Astrocyte (in vitro differentiated cells and primary cell): Measurements from ENCODE around the gene CDC42BPG. TPM values are rescaled to one million over a fixed set of nuclear protein-coding genes. Genes with fewer than 3 reads are reported as not detected.

Source experiments
- DNase-seq: peaks from one replicate; pipeline ENCODE4 v3.0.0-alpha.2; 2010; ENCODE audit warnings: low read depth
- FAIRE-seq: peaks from 2 replicates; lab custom pipeline; 2011; peaks lifted over from hg19 to GRCh38; lab: Jason Lieb, UNC
- H2AFZ ChIP-seq: 2 replicates; pipeline ENCODE4 v1.6.0; 2012; ENCODE audit warnings: low read depth, low read length, inconsistent platforms
- H3K27ac ChIP-seq: 2 replicates; pipeline ENCODE4 v1.5.1; 2011; ENCODE audit warnings: low read depth, low read length, inconsistent platforms
- H3K27me3 ChIP-seq: 2 replicates; pipeline ENCODE4 v1.6.0; 2011; ENCODE audit warnings: low read length, inconsistent platforms; ENCODE audit not compliant: insufficient read depth
- H3K36me3 ChIP-seq: 2 replicates; pipeline ENCODE4 v1.5.1; 2011; ENCODE audit warnings: low read length, inconsistent platforms; ENCODE audit not compliant: insufficient read depth
- H3K4me1 ChIP-seq: 2 replicates; pipeline ENCODE4 v1.5.1; 2011; ENCODE audit warnings: low read length, inconsistent platforms; ENCODE audit not compliant: insufficient read depth
- H3K4me2 ChIP-seq: 2 replicates; pipeline ENCODE4 v1.6.0; 2012; ENCODE audit warnings: low read length, inconsistent platforms
- H3K4me3 ChIP-seq: 2 replicates; pipeline ENCODE4 v1.5.1; 2011; ENCODE audit warnings: low read depth, mild to moderate bottlenecking, low read length, inconsistent platforms; ENCODE audit not compliant: insufficient read depth
- H3K79me2 ChIP-seq: 2 replicates; pipeline ENCODE4 v1.6.0; 2012; ENCODE audit warnings: mild to moderate bottlenecking, low read length, inconsistent platforms; ENCODE audit not compliant: insufficient read depth
- H3K9ac ChIP-seq: 2 replicates; pipeline ENCODE4 v1.6.0; 2012; ENCODE audit warnings: mild to moderate bottlenecking, low read length, inconsistent platforms
- H3K9me3 ChIP-seq: 2 replicates; pipeline ENCODE4 v1.5.1; 2012; ENCODE audit warnings: low read depth, mild to moderate bottlenecking, low read length, inconsistent platforms; ENCODE audit not compliant: insufficient read depth
- H4K20me1 ChIP-seq: 2 replicates; pipeline ENCODE4 v1.6.0; 2012; ENCODE audit warnings: low read length, inconsistent platforms; ENCODE audit not compliant: insufficient read depth
- H3K27ac Mint-ChIP-seq: one replicate; pipeline ENCODE4 v1.8.0; 2021; ENCODE audit warnings: mild to moderate bottlenecking, mixed read lengths; ENCODE audit not compliant: unreplicated experiment
- H3K27me3 Mint-ChIP-seq: one replicate; pipeline ENCODE4 v1.8.0; 2021; ENCODE audit warnings: low read depth, mixed read lengths; ENCODE audit not compliant: unreplicated experiment
- H3K36me3 Mint-ChIP-seq: one replicate; pipeline ENCODE4 v1.8.0; 2021; ENCODE audit warnings: low read depth, mixed read lengths; ENCODE audit not compliant: unreplicated experiment
- H3K4me1 Mint-ChIP-seq: one replicate; pipeline ENCODE4 v1.8.0; 2021; ENCODE audit warnings: low read depth, mixed read lengths; ENCODE audit not compliant: unreplicated experiment
- H3K4me3 Mint-ChIP-seq: one replicate; pipeline ENCODE4 v1.8.0; 2021; ENCODE audit warnings: mild to moderate bottlenecking, moderate library complexity, mixed read lengths; ENCODE audit not compliant: unreplicated experiment
- H3K9me3 Mint-ChIP-seq: one replicate; pipeline ENCODE4 v1.8.0; 2021; ENCODE audit warnings: mild to moderate bottlenecking, mixed read lengths; ENCODE audit not compliant: unreplicated experiment
- EZH2 ChIP-seq: IDR thresholded peaks from 2 replicates; pipeline ENCODE4 v1.6.1; 2012; ENCODE audit warnings: mild to moderate bottlenecking, low read length, inconsistent platforms; ENCODE audit not compliant: insufficient read depth
- total RNA-seq: library from RNA; stranded (reverse); gene quantifications from 2 replicates; pipeline ENCODE4 v1.2.1, GENCODE V29; 2021
- TF ChIP-seq, protein P1 (sequence below): IDR thresholded peaks from 2 replicates; pipeline ENCODE4 v1.5.1; 2011; ENCODE audit warnings: low read depth, mild to moderate bottlenecking, inconsistent platforms, low read length, moderate library complexity; ENCODE audit not compliant: insufficient read depth

CDC42BPG gene
- total RNA-seq, 1 donor from 2014 or later = 4.6 TPM

DNA sequence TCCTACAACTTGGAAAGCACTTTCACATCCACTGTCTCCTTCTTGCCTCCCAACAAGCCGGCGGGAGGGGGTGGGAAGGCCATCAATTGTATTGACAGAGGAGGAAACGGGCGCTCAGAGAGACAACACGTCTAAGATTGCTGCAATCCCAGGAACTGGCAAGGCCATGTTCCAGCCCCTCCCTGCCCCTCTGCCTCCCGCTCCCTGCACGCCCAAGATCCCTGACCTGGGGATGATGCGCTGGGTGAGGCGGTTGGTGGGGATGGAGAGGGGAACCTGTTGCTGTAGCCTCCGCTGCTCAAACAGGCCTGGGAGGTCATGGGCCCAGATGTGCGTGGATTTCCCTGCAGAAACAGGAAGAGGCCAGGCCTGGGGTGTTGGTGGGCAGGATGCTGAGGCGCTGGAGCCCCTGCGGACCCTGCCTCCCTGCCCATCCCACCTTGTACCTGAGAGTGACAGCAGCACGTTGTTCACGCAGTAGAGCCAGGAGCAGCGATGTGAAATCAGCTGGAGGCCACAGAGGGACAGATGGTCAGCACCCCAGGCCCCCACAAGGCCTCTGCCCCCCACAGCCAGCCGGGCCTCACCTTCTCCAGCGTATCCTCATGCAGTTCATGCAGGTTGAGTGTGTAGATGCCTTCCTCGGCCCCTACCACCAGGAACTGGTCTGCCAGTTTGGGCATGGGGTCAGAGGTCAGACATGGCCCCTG lies 48.3 kb downstream of the CDC42BPG start:
- no peaks in the 10 kb centered on the region for H4K20me1 ChIP-seq
- no peaks in the 10 kb centered on the region for H3K9me3 Mint-ChIP-seq
- no peaks in the 10 kb centered on the region for H3K4me1 ChIP-seq
- no peaks in the 10 kb centered on the region for H3K4me1 Mint-ChIP-seq
- peaks cover 5% of the 10 kb centered on the region for H3K36me3 Mint-ChIP-seq
- H3K27ac Mint-ChIP-seq = no peak overlapping the region
- H3K79me2 ChIP-seq = no peaks in the 10 kb centered on the region
- no peaks in the 10 kb centered on the region for H3K9me3 ChIP-seq
- no peak for TF ChIP-seq EZH2
- TF ChIP-seq, protein P1, sequence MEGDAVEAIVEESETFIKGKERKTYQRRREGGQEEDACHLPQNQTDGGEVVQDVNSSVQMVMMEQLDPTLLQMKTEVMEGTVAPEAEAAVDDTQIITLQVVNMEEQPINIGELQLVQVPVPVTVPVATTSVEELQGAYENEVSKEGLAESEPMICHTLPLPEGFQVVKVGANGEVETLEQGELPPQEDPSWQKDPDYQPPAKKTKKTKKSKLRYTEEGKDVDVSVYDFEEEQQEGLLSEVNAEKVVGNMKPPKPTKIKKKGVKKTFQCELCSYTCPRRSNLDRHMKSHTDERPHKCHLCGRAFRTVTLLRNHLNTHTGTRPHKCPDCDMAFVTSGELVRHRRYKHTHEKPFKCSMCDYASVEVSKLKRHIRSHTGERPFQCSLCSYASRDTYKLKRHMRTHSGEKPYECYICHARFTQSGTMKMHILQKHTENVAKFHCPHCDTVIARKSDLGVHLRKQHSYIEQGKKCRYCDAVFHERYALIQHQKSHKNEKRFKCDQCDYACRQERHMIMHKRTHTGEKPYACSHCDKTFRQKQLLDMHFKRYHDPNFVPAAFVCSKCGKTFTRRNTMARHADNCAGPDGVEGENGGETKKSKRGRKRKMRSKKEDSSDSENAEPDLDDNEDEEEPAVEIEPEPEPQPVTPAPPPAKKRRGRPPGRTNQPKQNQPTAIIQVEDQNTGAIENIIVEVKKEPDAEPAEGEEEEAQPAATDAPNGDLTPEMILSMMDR = no peak
- no peaks in the 10 kb centered on the region for H3K27me3 ChIP-seq
- no peaks in the 10 kb centered on the region for H3K36me3 ChIP-seq
- H3K4me3 Mint-ChIP-seq = no peak overlapping the region
- H3K27ac ChIP-seq = no peak overlapping the region
- H3K4me3 ChIP-seq = no peak overlapping the region
- FAIRE-seq = no peak
- no peaks in the 10 kb centered on the region for H3K27me3 Mint-ChIP-seq
- H3K9ac ChIP-seq = no peak overlapping the region
- no peak overlapping the region for H2AFZ ChIP-seq
- H3K4me2 ChIP-seq = no peak overlapping the region
- DNase-seq = no peak

DNA sequence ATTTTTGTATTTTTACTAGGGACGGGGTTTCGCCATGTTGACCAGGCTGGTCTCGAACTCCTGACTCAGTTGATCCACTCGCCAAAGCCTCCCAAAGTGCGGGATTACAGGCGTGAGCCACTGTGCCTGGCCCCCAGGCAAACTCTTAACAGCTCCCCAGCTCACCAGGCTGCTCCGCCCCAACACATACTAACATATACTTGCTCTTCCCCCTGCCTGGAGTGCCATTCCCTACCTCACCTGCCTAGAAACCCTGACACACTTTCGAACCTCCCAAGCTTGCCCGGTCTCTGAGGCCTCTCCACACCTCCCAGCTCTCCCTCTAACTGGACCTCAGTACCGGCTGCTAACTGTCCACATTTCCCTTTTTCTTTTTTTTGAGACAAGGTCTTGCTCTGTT lies 49.9 kb downstream of the CDC42BPG start:
- Histone ChIP-seq H3K36me3 (no peaks in the 10 kb centered on the region), H2AFZ (no peak overlapping the region), H3K27ac (no peak overlapping the region), H3K9me3 (no peaks in the 10 kb centered on the region), H3K4me2 (no peak overlapping the region), H3K79me2 (no peaks in the 10 kb centered on the region), H3K4me1 (no peaks in the 10 kb centered on the region), H3K4me3 (no peak overlapping the region), H3K9ac (no peak overlapping the region), H4K20me1 (no peaks in the 10 kb centered on the region), H3K27me3 (no peaks in the 10 kb centered on the region)
- Mint-ChIP-seq H3K27me3 (no peaks in the 10 kb centered on the region), H3K9me3 (no peaks in the 10 kb centered on the region), H3K4me3 (no peak overlapping the region), H3K4me1 (no peaks in the 10 kb centered on the region), H3K36me3 (peaks cover 9% of the 10 kb centered on the region), H3K27ac (no peak overlapping the region)
- DNase-seq (no peak), FAIRE-seq (no peak)
- TF ChIP-seq, protein P1 = no peak
- no peak for TF ChIP-seq EZH2

DNA sequence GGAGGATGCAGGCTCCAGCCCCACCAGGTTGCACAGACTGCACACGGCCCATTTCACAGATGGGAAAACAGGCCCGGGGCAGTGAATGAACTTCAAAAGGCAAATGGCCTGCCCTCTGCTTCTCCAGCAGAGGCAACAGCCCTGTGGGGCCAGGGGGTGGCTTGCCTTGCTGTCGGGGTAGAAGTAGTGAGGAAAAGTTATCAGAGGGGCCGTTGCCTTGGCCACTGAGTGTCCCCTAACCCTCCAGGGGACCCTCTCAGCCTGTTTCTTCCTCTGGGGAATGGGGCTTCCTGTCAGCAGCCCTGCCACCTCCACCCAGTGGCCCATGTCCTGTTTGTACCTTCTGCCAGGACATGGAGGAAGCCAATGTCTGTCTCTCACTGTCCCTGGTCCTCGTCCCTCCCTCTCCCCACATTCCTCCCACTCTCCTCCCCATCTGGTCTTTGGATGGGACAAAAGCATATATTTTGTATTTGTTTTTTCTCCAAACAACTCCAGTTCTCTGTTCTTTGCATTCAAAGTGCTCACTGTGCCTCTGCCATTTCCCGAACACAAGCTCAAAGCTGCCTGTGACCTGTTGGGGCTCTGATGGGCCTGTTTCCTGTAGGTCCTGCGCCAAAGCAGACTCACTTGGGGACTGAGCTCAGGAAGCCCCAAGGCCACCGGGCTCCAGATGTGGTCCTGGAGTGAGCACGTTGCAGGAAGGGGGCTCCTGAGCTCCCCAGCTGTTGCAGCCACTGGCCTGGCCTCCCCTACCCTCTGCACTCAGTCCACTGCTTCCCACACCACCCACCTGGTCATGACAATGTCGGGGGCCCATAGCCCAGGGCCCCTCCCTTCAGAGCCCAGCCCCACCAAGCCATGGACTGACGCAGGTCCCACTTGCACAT lies 50.9 kb downstream of the CDC42BPG start:
- no peak overlapping the region for H3K4me3 Mint-ChIP-seq

More for the DNA sequence above, 50.9 kb downstream of the CDC42BPG start:
- DNase-seq (no peak), FAIRE-seq (no peak)
- Histone ChIP-seq H3K9me3 (no peaks in the 10 kb centered on the region), H3K27ac (no peak overlapping the region), H2AFZ (no peak overlapping the region), H3K36me3 (no peaks in the 10 kb centered on the region), H3K4me1 (no peaks in the 10 kb centered on the region), H3K4me3 (no peak overlapping the region), H3K27me3 (no peaks in the 10 kb centered on the region), H4K20me1 (no peaks in the 10 kb centered on the region), H3K9ac (no peak overlapping the region), H3K79me2 (no peaks in the 10 kb centered on the region), H3K4me2 (no peak overlapping the region)
- Mint-ChIP-seq H3K27ac (no peak overlapping the region), H3K27me3 (no peaks in the 10 kb centered on the region), H3K9me3 (no peaks in the 10 kb centered on the region), H3K36me3 (peaks cover 8% of the 10 kb centered on the region), H3K4me1 (no peaks in the 10 kb centered on the region)
- no peak for TF ChIP-seq EZH2
- TF ChIP-seq, protein P1 = no peak
